ENCODE data around the gene CCL24. TPM values are rescaled to one million over a fixed set of nuclear protein-coding genes. Genes with fewer than 3 reads are reported as not detected.
"Not testable (repeated sequence)": the region's sequence is repeated elsewhere in the genome, so short reads cannot be mapped to it uniquely, and the experiment has no call there.

The CCL24 gene
- total RNA-seq, 1 donor from 2014 or later: not detected

GRCh38 chr7:75835688-75836285 is 22.2 kb upstream of the CCL24 start:
- Histone ChIP-seq H3K36me3 (no peaks in the 10 kb centered on the region), H3K9me3 (no peaks in the 10 kb centered on the region), H3K27ac (no peak overlapping the region), H3K4me3 (no peak overlapping the region), H3K4me1 (no peaks in the 10 kb centered on the region), H3K27me3 (no peaks in the 10 kb centered on the region)
- intact Hi-C loops (cut with DNase I): no loop called here
- no peak for DNase-seq (ENCODE audit: extremely low spot score in 2 of 2)
- TF ChIP-seq, protein P1, sequence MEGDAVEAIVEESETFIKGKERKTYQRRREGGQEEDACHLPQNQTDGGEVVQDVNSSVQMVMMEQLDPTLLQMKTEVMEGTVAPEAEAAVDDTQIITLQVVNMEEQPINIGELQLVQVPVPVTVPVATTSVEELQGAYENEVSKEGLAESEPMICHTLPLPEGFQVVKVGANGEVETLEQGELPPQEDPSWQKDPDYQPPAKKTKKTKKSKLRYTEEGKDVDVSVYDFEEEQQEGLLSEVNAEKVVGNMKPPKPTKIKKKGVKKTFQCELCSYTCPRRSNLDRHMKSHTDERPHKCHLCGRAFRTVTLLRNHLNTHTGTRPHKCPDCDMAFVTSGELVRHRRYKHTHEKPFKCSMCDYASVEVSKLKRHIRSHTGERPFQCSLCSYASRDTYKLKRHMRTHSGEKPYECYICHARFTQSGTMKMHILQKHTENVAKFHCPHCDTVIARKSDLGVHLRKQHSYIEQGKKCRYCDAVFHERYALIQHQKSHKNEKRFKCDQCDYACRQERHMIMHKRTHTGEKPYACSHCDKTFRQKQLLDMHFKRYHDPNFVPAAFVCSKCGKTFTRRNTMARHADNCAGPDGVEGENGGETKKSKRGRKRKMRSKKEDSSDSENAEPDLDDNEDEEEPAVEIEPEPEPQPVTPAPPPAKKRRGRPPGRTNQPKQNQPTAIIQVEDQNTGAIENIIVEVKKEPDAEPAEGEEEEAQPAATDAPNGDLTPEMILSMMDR (IDR thresholded peaks at IDR 0.05): no peak
- TF ChIP-seq POLR2A (IDR thresholded peaks at IDR 0.05) (no peak), POLR2AphosphoS5 (IDR thresholded peaks at IDR 0.05; ENCODE audit: insufficient read depth in 1 of 2, low read depth in 1 of 2) (no peak)

- intact Hi-C loops (cut with DNase I); H3K36me3 ChIP-seq; H3K9me3 ChIP-seq; H3K27me3 ChIP-seq; H3K27ac ChIP-seq; H3K4me3 ChIP-seq; DNase-seq (ENCODE audit: extremely low spot score in 2 of 2); H3K4me1 ChIP-seq: not testable (repeated sequence)
Measured at GRCh38 chr7:75833662-75834061, 20.1 kb upstream of the CCL24 start.

DNA sequence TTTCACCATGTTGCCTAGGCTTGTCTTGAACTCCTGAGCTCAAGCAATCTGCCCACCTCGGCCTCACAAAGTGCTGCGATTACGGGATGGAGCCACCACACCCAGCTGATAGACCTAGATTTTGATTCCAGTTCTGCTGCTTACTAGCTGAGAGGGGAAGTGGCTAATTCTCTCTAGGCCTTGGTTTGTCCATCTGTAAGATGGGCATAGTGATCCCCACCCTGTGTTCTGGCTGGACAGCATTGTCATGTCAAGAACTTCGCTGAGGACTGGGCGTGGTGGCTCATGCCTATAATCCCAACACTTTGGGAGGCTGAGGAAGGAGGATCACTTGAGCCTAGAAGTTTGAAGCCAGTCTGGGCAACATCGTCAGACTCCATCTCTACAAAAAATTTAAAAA is 17.4 kb upstream of the CCL24 start:
- Histone ChIP-seq H3K4me1 (no peaks in the 10 kb centered on the region), H3K9me3 (no peaks in the 10 kb centered on the region), H3K36me3 (no peaks in the 10 kb centered on the region), H3K27me3 (no peaks in the 10 kb centered on the region), H3K27ac (no peak overlapping the region), H3K4me3 (no peak overlapping the region)
- TF ChIP-seq, protein P1 (IDR thresholded peaks at IDR 0.05): no peak
- TF ChIP-seq POLR2AphosphoS5 (IDR thresholded peaks at IDR 0.05; ENCODE audit: insufficient read depth in 1 of 2, low read depth in 1 of 2): no peak
- no peak for TF ChIP-seq POLR2A (IDR thresholded peaks at IDR 0.05)
- intact Hi-C loops (cut with DNase I): no loop called here
- DNase-seq (ENCODE audit: extremely low spot score in 2 of 2): no peak

GRCh38 chr7:75829656-75830055 is 16.1 kb upstream of the CCL24 start:
- intact Hi-C loops (cut with DNase I); H3K36me3 ChIP-seq; H3K4me3 ChIP-seq; H3K27me3 ChIP-seq; H3K9me3 ChIP-seq; H3K4me1 ChIP-seq; H3K27ac ChIP-seq; DNase-seq (ENCODE audit: extremely low spot score in 2 of 2): not testable (repeated sequence)

DNA sequence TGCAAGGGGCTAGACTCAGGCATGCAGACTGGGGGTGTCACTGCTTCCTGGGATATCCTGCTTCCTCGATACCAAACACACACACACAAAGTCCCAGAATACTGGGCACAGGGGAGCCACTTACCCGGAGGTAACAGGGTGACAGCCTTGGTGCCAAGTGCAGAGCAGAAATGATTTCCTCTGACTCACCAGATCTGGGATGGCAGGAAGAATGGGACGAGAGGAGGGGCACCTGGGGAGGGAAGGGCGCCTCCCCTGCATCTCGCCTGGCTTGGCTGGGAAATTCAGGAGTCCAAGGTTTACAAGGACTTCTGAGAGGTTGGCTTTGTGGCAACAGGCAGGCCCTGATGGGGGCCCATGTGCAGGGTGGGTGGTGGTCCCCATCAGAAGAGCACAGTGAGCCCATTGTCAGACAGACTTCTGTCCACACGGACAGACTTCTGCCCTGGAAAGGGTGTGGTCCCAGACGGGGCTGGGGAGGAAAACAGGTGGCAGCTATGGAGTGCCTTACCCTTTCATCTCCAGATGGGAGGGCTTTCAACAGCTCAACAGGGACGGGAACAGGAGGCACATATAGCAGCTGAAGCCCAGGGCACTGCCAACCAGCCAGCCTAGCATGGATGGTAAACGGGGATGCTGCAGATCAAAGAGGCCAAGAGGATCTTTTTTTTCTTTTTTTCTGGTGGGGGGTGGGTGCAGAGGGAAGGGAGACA is 9.7 kb upstream of the CCL24 start:
- Histone ChIP-seq H3K36me3 (no peaks in the 10 kb centered on the region), H3K27me3 (no peaks in the 10 kb centered on the region), H3K4me1 (no peaks in the 10 kb centered on the region), H3K9me3 (no peaks in the 10 kb centered on the region), H3K27ac (no peak overlapping the region), H3K4me3 (no peak overlapping the region)
- DNase-seq (ENCODE audit: extremely low spot score in 2 of 2): no peak
- TF ChIP-seq POLR2AphosphoS5 (IDR thresholded peaks at IDR 0.05; ENCODE audit: insufficient read depth in 1 of 2, low read depth in 1 of 2) (no peak), POLR2A (IDR thresholded peaks at IDR 0.05) (no peak)
- TF ChIP-seq, protein P1 (IDR thresholded peaks at IDR 0.05): no peak
- intact Hi-C loops (cut with DNase I): no loop called here

GRCh38 chr7:75820688-75821087 is 7.1 kb upstream of the CCL24 start:
- Histone ChIP-seq H3K4me3 (no peak overlapping the region), H3K27me3 (no peaks in the 10 kb centered on the region), H3K9me3 (no peaks in the 10 kb centered on the region), H3K27ac (no peak overlapping the region), H3K4me1 (no peaks in the 10 kb centered on the region), H3K36me3 (no peaks in the 10 kb centered on the region)
- intact Hi-C loops (cut with DNase I): no loop called here
- no peak for TF ChIP-seq POLR2AphosphoS5 (IDR thresholded peaks at IDR 0.05; ENCODE audit: insufficient read depth in 1 of 2, low read depth in 1 of 2)
- TF ChIP-seq, protein P1 (IDR thresholded peaks at IDR 0.05): no peak
- no peak for TF ChIP-seq POLR2A (IDR thresholded peaks at IDR 0.05)
- DNase-seq (ENCODE audit: extremely low spot score in 2 of 2): no peak
